Pancreas (tissue), 10 donors: Measurements from ENCODE around the gene TMEM247. TPM values are rescaled to one million over a fixed set of nuclear protein-coding genes. Genes with fewer than 3 reads are reported as not detected.

Experiments used
- ATAC-seq, 4 donors: fragments of 200-7000 bp; cut with Tn5 transposase; one replicate each; pipeline versions ENCODE4 v1.8.0 to v1.9.1; 2020; ENCODE audit warnings: mild to moderate bottlenecking in 4 of 4, moderate library complexity in 4 of 4
- DNase-seq, 6 donors: peaks; one replicate each; pipeline ENCODE4 v3.0.0-alpha.2; 2020
- FAIRE-seq: peaks from 2 replicates; lab custom pipeline; 2012; peaks lifted over from hg19 to GRCh38; lab: Jason Lieb, UNC
- H3K27ac ChIP-seq, 4 donors: fragments of 200-600 bp; sonication (generic); 1 replicate in 3 of 4; 2 replicates in 1 of 4; pipeline versions ENCODE4 v1.5.0 to v1.8.0; 2020
- H3K27me3 ChIP-seq, 4 donors: fragments of 200-600 bp; one replicate each; pipeline ENCODE4 v1.8.0; 2021
- H3K36me3 ChIP-seq, 3 donors: fragments of 200-600 bp; sonication (generic) in 1 of 3; one replicate each; pipeline versions ENCODE4 v1.5.0 to v1.8.0; 2020 to 2021
- H3K4me1 ChIP-seq, 3 donors: fragments of 200-600 bp; one replicate each; pipeline ENCODE4 v1.8.0; 2021
- H3K4me3 ChIP-seq, 4 donors: fragments of 200-600 bp; sonication (generic) in 2 of 4; one replicate each; pipeline versions ENCODE4 v1.5.0 to v1.8.0; 2020 to 2021
- H3K9me3 ChIP-seq, 4 donors: fragments of 200-600 bp; one replicate each; pipeline ENCODE4 v1.8.0; 2021
- CTCF ChIP-seq, 4 donors: fragments of 200-600 bp; sonication (generic) in 3 of 4; IDR thresholded peaks; one replicate each; pipeline versions ENCODE4 v1.5.0 to v1.8.0; 2021; ENCODE audit warnings: antibody characterized with exemption in 4 of 4
- whole genome bisulfite sequencing, 2 donors: extraction: QIAGEN DNeasy Blood & Tissue Kit; methylation state at CpG; one replicate each; pipeline ENCODE4 v1.1.7; 2013; 5-methylcytosine and 5-hydroxymethylcytosine counted together
- intact Hi-C, 3 donors: fragments of 100-400 bp; cut with DNase I; formaldehyde crosslinking; loops; one replicate each; pipeline versions ENCODE4 v1.11.1 to v1.14.2; 2022
- polyA plus RNA-seq, 2 donors: library from polyadenylated mRNA; stranded (reverse); fragments of 200-250 nt; gene quantifications; one replicate each; pipeline ENCODE4 v1.2.3, GENCODE V29; 2013
- total RNA-seq, 6 donors: library from RNA; stranded (reverse); fragmentation: NEBNext Ultra II Directional in 4 of 6; extraction: Animal tissue kit (Norgen Biotek cat#: 25700) in 4 of 6; gene quantifications; one replicate each; pipeline versions ENCODE4 v1.2.1 to v1.2.4, GENCODE V29; 2021 to 2023
- donor health status: healthy with polysubstance abuse.
- donor health status: DM: no; HTN: no; CAD: no; lungs with moderate emphysema.
- donor health status: DM: no; HTN: no; CAD: no.
- donor health status: control.
- donor health status: control.
- donor health status: Bipolar disorder and iron deficiency.
- donor health status: DM: yes; HTN: yes; CAD: no.
- donor health status: DM: no; HTN: no; CAD: no.
- donor health status: DM: no; HTN: no; CAD: no.
- donor health status: DM: yes; HTN: yes; CAD: no.

The TMEM247 gene
- total and polyA plus RNA-seq, 8 donors = not detected

DNA sequence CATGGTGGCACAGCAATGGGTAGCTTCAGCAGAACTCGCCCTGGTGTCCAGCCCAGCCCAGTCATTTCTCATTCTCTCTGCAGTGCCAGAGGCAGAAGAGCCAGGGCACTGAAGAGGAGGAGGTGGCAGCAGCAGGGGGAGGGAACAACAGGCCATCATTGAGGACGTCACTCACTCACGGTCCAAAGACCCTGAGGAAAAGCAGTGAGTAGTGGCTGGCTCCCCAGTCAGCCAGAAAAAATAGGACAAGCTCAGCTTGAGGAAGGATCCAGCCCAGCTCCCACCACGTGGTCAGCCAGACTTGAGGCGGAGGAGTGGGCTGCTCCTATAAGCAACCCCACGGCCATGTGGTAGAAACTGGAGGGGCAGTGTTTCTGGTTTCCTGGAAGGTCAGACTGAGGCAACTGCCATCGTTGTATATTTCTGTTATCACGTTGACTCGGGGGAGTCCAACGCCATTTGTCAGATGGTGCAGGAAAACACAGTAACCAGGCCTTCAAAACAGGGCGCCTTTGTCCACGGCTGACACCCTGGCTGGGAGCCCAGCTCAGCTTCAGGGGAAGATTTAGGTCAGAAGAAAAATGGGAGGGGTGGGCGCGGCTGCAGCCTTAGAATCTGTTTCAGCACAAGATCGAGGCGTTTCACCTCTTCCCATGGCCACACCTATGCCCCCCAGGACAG lies 19.0 kb upstream of the TMEM247 start:
- H3K4me3 ChIP-seq = no peak overlapping the region
- TF ChIP-seq CTCF (IDR thresholded peaks at IDR 0.05) = no peak
- H3K27me3 ChIP-seq = no peaks in the 10 kb centered on the region
- peak overlapping the region in 3 of 4 donors; percentile 16 to 58 (median 55) for H3K27ac ChIP-seq
- peaks cover 0 to 7% (median 0%) of the 10 kb centered on the region in 3 donors for H3K4me1 ChIP-seq
- FAIRE-seq (no peak), ATAC-seq (peak; percentile 37 to 68 (median 53)), DNase-seq (peak in 5 of 6 donors; percentile 41 to 69 (median 58))
- WGBS, 2 donors = 58 to 62% methylated on average over 16 of the region's 16 CpGs
- intact Hi-C loops = no loop called here
- no peaks in the 10 kb centered on the region for H3K36me3 ChIP-seq
- no peaks in the 10 kb centered on the region for H3K9me3 ChIP-seq

GRCh38 chr2:46461011-46461674 lies 18.2 kb upstream of the TMEM247 start:
- TF ChIP-seq CTCF (IDR thresholded peaks at IDR 0.05) = peak; percentile 96 to 99 (median 98)
- H3K4me1 ChIP-seq = peaks cover 0 to 7% (median 0%) of the 10 kb centered on the region in 3 donors
- intact Hi-C loops = no loop called here
- no peaks in the 10 kb centered on the region for H3K36me3 ChIP-seq
- ATAC-seq = peak; percentile 78 to 89 (median 84)
- WGBS, 2 donors = 16 to 18% methylated on average over 8 of the region's 8 CpGs
- FAIRE-seq = no peak
- no peaks in the 10 kb centered on the region for H3K9me3 ChIP-seq
- peak; percentile 66 to 94 (median 83) for DNase-seq
- no peak overlapping the region for H3K4me3 ChIP-seq
- H3K27ac ChIP-seq = peak overlapping the region in 3 of 4 donors; percentile 16 to 58 (median 55)
- H3K27me3 ChIP-seq = no peaks in the 10 kb centered on the region

DNA sequence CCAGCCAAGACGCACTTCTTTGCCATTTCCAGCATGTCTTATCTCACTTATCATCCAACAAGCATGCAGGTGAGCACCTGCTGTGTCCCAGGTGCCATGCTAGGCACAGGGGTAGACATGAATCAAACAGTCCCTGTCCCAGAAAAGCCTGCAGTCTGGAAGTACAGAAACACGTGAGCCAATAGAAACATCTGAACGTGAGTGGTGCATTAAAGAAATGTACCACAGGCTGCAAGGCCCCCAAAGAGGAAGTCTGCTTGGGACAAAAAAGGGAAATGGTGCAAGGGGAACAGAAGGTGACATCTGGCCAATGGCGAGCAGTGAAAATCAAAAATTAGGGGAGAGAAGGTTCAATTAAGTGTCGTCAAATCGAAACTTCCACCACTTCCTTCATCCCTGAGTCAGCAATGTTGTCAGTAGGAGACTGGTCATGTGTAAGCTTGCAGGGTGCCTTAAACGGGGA lies 17.6 kb upstream of the TMEM247 start:
- Histone ChIP-seq H3K27ac (peak overlapping the region in 1 of 4 donors; percentile 58), H3K4me1 (peaks cover 0 to 7% (median 0%) of the 10 kb centered on the region in 3 donors), H3K4me3 (no peak overlapping the region), H3K9me3 (no peaks in the 10 kb centered on the region), H3K36me3 (no peaks in the 10 kb centered on the region), H3K27me3 (no peaks in the 10 kb centered on the region)
- FAIRE-seq (no peak), DNase-seq (peak in 1 of 6 donors; percentile 29), ATAC-seq (peak; percentile 14 to 26 (median 20))
- TF ChIP-seq CTCF (IDR thresholded peaks at IDR 0.05) = no peak
- intact Hi-C loops = no loop called here
- WGBS, 2 donors = 38 to 41% methylated on average over 7 of the region's 7 CpGs

- no peak for ATAC-seq
- intact Hi-C loops = no loop called here
- WGBS, 2 donors = 84 to 90% methylated on average over 3 of the region's 3 CpGs
- Histone ChIP-seq H3K9me3 (no peaks in the 10 kb centered on the region), H3K4me3 (no peak overlapping the region), H3K4me1 (peaks cover 0 to 7% (median 0%) of the 10 kb centered on the region in 3 donors), H3K36me3 (no peaks in the 10 kb centered on the region), H3K27ac (no peak overlapping the region), H3K27me3 (no peaks in the 10 kb centered on the region)
- TF ChIP-seq CTCF (IDR thresholded peaks at IDR 0.05) = no peak
- FAIRE-seq = no peak
- no peak for DNase-seq
Measured at GRCh38 chr2:46462936-46463335, 16.4 kb upstream of the TMEM247 start.
